KBM-7 (cell line): Measurements from ENCODE around the gene RCC1.
"Not testable (repeated sequence)": the region's sequence is repeated elsewhere in the genome, so short reads cannot be mapped to it uniquely, and the experiment has no call there.

Source experiments
- DNase-seq: peaks from one replicate; pipeline ENCODE4 v3.0.0-alpha.2; 2015
- in situ Hi-C: fragments of 300-500 bp; cut with MboI; formaldehyde crosslinking; loops from 2 replicates; pipeline ENCODE4 v1.14.3; 2020; ENCODE audit warnings: low sequenced_read_pairs, low pct_unique_long_range_greater_than_20kb, mixed read lengths

Gene RCC1

GRCh38 chr1:28579401-28579800 is 73.6 kb downstream of the RCC1 start:
- DNase-seq: peak; percentile 8
- in situ Hi-C loops: no loop called here

- peak; percentile 66 for DNase-seq
- in situ Hi-C loops: no loop called here
Observed at GRCh38 chr1:28580722-28581530, 75.1 kb downstream of the RCC1 start.

DNA sequence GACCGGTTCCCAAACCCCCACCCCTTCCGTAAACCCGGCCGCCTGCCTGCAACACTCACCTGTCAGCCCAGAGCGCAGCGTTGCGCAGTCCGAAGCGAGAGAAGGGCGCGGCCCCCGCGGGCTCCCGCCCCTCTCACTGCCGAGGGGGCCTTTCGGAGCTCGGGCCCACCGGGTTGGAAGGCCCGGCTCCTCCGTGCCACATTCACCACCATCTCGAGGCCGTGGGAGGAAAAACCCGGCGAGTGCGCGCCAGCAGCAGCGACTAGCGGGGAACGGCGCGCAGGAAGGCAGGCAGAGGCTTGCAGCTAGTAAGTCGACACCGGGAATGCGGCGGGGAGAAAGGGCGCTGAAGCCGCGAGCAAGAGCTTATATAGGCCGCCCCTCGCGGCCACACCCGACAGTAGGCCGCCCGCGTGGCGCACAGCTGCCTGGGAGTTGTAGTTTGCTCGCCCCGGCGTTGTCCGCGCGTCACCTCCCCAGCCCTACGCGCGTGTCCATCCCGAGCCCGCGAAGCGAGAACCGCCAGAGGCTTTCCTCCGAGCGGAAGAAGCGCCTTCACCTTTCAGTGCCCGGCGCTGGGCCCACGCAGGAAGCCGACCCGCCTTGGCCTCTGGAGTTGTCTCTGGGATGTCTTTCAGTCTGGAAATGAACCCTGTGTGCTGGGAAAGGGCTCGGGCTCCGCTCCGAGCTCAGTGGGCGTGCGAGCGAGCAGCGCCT is 75.8 kb downstream of the RCC1 start:
- peak; percentile 98 for DNase-seq
- in situ Hi-C loops: no loop called here

GRCh38 chr1:28582248-28582615 is 76.4 kb downstream of the RCC1 start:
- in situ Hi-C loops: no loop called here
- no peak for DNase-seq

DNA sequence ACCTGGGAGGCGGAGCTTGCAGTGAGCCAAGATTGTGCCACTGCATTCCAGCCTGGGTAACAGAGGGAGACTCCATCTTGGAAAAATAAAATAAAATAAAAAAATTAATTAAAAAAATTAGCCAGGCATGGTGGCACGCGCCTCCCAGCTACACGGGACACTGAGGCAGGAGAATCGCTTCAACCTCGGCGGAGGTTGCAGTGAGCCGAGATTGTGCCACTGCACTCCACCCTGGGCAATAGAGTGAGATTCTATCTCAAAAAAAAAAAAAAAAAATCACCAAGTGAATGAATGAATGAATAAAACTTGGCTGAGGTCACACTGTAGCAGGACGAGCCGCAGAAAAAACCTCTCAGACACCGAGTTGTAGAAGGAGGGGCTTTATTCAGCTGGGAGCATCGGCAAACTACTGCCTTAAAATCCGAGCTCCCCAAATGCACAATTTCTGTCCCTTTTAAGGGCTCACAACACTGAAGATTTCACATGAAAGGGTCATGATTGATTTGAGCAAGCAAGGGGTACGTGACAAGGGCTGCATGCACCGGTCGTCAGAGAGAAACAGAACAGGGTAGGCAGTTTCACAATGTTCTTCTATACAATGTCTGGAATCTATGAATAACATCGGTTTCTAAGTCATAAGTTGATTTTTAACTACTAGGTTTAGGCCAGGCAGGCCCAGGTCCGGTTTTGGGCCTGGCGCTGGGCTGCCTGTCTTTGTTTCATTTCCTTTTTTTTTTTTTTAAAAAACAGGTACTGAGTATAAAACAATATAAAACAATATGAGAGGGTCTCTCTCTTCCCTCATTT is 80.9 kb downstream of the RCC1 start:
- DNase-seq, in situ Hi-C loops: not testable (repeated sequence)
